ENCODE results near the gene FAM221B. TPM values are rescaled to one million over a fixed set of nuclear protein-coding genes. Genes with fewer than 3 reads are reported as not detected.

Gene FAM221B
- total and polyA plus RNA-seq, 5 donors, result not detected

DNA sequence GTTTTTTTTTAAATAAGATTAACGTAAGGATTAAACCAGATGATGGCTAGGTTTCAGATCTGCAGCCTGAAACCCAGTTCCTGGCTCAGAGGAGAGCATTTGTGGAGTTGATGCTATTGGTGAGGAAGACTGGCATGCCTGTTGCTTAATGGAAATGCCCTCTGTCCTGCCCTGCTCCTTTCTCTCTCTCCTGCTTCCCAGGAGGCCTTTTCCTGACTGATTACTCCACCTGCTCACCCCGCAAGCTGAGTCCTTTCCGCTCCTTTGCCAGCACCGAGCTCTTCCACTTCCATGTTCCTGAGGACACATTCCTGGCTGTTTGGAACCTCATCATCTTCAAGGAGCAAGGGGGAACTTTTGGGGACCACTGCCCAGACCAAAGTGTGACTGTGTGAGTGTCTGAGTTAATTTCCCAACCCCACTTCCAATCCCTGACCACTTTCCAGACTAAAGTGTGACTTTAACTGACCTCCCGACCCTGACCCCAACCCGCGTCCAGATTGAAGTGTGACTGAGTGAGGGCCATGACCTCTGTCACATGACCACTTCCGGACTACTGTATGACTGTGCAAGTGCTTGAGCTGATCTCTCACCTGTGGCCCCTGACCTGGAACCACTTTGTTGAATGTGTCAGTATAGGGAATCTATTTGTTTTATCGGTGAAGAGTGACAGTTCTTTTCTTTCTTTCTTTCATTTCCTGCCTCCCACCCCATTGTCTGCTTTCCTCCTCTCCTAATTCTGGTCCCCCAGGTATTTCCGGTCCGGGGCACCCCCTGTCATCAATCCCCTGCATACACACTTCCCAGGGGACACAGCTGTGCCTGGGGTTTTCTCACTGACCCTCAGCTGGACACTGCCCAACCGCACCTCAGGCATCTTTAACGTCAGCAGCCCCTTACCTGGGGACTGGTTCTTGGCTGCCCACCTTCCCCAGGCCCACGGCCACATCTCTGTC is 6.0 kb upstream of the FAM221B start:
- Histone ChIP-seq H3K4me3 (ENCODE audit: low read length) (no peak overlapping the region), H3K4me1 (ENCODE audit: control insufficient read depth, insufficient read depth, low read length) (peaks cover 15% of the 10 kb centered on the region), H3K27ac (ENCODE audit: low read length) (no peak overlapping the region), H3K27me3 (ENCODE audit: control insufficient read depth, insufficient read depth) (no peaks in the 10 kb centered on the region), H3K9me3 (ENCODE audit: control insufficient read depth, low read length) (no peaks in the 10 kb centered on the region)
- WGBS, result 78% methylated on average over 14 of the region's 14 CpGs
- ATAC-seq (no peak), DNase-seq (no peak)
- intact Hi-C loops (cut with DNase I), result no loop called here

DNA sequence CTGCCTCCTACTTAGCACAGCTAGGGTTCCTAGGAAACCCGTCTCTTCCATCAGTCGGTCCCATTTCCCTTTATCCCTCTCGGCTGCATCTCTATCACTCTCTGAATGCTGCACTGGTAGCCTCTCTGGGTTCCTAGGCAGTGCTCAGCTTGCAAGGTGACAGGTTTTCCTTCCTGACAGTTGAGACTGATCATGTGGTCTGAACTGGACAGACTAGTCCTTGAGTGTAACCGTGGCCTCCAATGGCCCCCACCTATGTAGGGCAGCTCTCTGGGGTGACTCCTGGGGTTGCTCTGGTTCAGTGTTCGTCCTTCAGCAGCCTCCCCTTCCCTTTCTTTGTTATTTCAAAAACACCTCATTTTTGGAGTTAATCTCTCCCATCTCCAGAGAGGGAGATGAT is 4.3 kb upstream of the FAM221B start:
- DNase-seq (no peak), ATAC-seq (no peak)
- no peaks in the 10 kb centered on the region for H3K27me3 ChIP-seq (ENCODE audit: control insufficient read depth, insufficient read depth)
- WGBS, result 80% methylated on average over 5 of the region's 5 CpGs
- no peaks in the 10 kb centered on the region for H3K9me3 ChIP-seq (ENCODE audit: control insufficient read depth, low read length)
- peaks cover 15% of the 10 kb centered on the region for H3K4me1 ChIP-seq (ENCODE audit: control insufficient read depth, insufficient read depth, low read length)
- no peak overlapping the region for H3K27ac ChIP-seq (ENCODE audit: low read length)
- intact Hi-C loops (cut with DNase I), result no loop called here
- no peak overlapping the region for H3K4me3 ChIP-seq (ENCODE audit: low read length)

DNA sequence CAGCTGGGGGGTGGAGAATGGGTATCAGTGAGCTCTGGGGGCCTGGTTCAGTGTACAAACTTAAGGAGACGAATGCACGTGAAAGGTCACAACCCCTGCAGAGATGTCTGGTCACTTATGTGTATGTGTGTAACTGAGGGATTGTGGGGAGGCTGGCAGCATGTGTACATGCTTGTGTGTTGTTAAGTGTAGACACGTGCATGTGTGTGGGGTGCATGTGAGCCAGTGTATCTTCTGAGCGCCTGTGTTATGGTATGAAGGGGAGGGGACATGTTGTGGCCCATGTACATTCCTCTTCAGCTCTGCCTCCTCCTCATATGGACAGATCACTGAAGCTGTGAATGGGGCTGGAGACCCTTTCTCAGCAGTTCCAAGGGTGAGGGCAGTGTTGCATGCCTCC is 2.5 kb upstream of the FAM221B start:
- intact Hi-C loops (cut with DNase I), result no loop called here
- ATAC-seq, result no peak
- no peak for DNase-seq
- H3K9me3 ChIP-seq (ENCODE audit: control insufficient read depth, low read length), result no peaks in the 10 kb centered on the region
- H3K27me3 ChIP-seq (ENCODE audit: control insufficient read depth, insufficient read depth), result no peaks in the 10 kb centered on the region
- H3K4me1 ChIP-seq (ENCODE audit: control insufficient read depth, insufficient read depth, low read length), result peaks cover 15% of the 10 kb centered on the region
- H3K4me3 ChIP-seq (ENCODE audit: low read length), result no peak overlapping the region
- 77% methylated on average over 4 of the region's 4 CpGs for WGBS
- no peak overlapping the region for H3K27ac ChIP-seq (ENCODE audit: low read length)

DNA sequence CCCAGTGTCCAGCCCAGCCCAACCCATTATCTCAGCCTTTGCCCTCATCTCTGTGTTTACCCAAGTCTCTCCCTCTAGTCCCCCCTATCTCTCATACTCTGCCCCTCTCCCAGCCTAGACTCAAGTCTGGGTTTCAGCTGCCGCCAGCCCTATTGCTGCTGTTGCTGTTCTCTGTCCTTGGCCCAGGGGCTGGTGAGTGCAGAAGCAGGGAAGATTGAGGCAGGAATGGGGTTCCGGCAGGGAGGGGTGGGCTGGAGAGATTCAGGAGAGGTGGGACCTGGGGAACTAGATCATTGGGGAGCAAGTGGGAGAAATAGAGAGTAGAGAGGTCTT is 1.2 kb upstream of the FAM221B start:
- 43% methylated on average over 2 of the region's 2 CpGs for WGBS
- intact Hi-C loops (cut with DNase I), result loop anchor here in 2 of 4 donors (1.0 to 10.0 kb wide), 3 partner anchors 16 to 185 kb away; partner anchors contain the start of gene NPR2 (in 1 of the 2)
- H3K4me1 ChIP-seq (ENCODE audit: control insufficient read depth, insufficient read depth, low read length), result peaks cover 15% of the 10 kb centered on the region
- H3K4me3 ChIP-seq (ENCODE audit: low read length), result peak overlapping the region; percentile 77
- H3K27ac ChIP-seq (ENCODE audit: low read length), result peak overlapping the region; percentile 86
- H3K27me3 ChIP-seq (ENCODE audit: control insufficient read depth, insufficient read depth), result no peaks in the 10 kb centered on the region
- ATAC-seq (no peak), DNase-seq (peak in 1 of 3 donors; percentile 68)
- H3K9me3 ChIP-seq (ENCODE audit: control insufficient read depth, low read length), result no peaks in the 10 kb centered on the region

DNA sequence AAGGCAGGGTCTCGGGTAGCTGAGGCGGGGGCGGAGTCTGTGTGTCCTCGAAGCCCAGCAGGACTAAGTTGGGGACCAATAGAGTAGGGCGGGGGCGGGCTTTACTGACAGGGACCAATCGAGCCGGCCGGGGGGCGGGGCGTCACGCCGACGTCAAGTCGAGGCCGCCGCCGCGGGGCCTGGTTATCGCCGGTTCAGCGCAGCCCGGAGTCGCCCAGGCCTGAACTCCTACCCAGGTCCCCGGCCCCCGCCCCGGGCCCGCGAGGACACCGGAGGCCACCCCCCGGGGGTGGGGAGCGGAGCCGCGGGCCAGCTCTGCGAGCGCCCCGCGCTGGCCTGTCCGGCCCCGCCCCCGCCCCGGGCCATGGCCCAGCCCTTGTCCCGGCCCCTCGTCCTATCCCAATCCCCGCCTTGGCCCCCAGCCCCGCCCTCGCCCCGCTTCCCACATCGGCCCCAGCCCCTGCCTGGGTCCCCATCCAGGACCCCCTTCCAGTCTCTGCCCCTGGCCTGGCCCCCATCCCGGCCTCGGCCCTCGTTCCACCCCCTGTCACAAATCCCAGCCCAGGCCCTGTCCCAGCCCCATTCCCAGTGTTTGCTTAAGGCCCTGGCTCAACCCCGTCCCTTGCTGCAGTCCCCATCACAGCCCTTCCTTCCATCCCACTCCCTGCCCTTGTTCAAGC is 692 bp upstream of the FAM221B start, which contains the start of gene TMEM8B:
Gene TMEM8B, plus strand, starts transcription at position 145 of the 680 bp plus-strand sequence. Its CDS starts 220 bp downstream, at position 365.
- DNase-seq (peak; percentile 97 to 100 (median 98)), ATAC-seq (peak; percentile 92)
- WGBS, result 1% methylated on average over 53 of the region's 53 CpGs
- no peaks in the 10 kb centered on the region for H3K27me3 ChIP-seq (ENCODE audit: control insufficient read depth, insufficient read depth)
- no peaks in the 10 kb centered on the region for H3K9me3 ChIP-seq (ENCODE audit: control insufficient read depth, low read length)
- H3K4me3 ChIP-seq (ENCODE audit: low read length), result peak within 1 kb of the TSS; percentile 77
- peak within 1 kb of the TSS; percentile 86 for H3K27ac ChIP-seq (ENCODE audit: low read length)
- H3K4me1 ChIP-seq (ENCODE audit: control insufficient read depth, insufficient read depth, low read length), result peaks cover 13% of the 10 kb centered on the region
- intact Hi-C loops (cut with DNase I), result loop anchor here in 2 of 4 donors (1.0 to 10.0 kb wide), 3 partner anchors 16 to 184 kb away; partner anchors contain the start of gene NPR2 (in 1 of the 2)

DNA sequence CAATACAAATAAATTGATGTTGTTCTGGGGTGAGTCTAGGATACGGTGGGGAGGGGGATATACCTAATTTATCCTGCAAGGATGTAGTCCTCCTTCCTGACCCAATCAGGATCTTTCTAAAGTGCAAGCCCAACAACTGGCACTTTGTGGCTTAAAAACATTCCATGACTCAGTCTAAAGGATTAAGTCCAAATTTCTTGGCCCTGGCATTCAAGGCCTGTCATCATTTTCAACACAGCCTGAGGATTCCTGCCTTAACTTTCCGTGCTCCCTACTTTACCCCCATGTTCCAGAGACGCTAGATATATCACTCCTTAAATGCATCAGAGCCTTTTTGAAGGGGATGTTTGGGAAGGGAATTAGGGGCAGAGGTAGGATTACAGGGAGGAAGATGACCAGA is 1.0 kb downstream of the FAM221B start:
- Histone ChIP-seq H3K27me3 (ENCODE audit: control insufficient read depth, insufficient read depth) (no peaks in the 10 kb centered on the region), H3K4me1 (ENCODE audit: control insufficient read depth, insufficient read depth, low read length) (peaks cover 4% of the 10 kb centered on the region), H3K9me3 (ENCODE audit: control insufficient read depth, low read length) (no peaks in the 10 kb centered on the region), H3K27ac (ENCODE audit: low read length) (no peak overlapping the region), H3K4me3 (ENCODE audit: low read length) (no peak overlapping the region)
- ATAC-seq, result no peak
- intact Hi-C loops (cut with DNase I), result loop anchor here in 2 of 4 donors (2.0 to 10.0 kb wide), 3 partner anchors 35 to 183 kb away; partner anchors contain the start of gene NPR2 (in 1 of the 2)
- 86% methylated on average over 3 of the region's 3 CpGs for WGBS
- no peak for DNase-seq

DNA sequence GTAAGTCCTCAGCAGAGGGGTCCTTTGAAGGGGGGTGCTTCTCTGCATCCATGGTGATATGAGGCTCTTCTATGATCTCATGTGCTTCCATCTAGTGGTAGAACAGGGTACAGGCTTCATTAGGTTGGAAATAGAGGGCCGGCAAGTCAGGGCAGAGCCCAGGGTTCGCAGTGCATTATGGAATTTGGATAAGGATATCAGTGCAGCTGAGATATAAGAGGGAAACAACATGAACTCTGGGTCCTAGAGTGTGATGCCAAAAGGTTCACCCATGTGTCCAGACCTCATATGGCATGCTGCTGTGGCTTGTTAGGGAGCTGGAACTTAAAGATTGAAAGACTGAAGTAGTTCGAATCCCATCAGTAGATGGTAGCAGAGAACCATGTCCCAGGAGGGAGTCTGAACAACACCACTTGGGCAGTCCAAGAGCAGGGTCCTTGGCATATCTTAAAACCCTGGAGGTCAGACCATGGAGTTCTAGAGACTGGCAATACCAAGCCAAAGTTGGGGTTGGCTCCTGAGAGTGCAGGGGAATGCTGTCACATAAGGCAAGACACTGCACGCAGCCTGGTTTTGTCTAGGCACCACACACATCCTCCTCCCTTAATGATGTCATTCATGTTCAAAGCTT is 2.3 kb downstream of the FAM221B start:
- Histone ChIP-seq H3K9me3 (ENCODE audit: control insufficient read depth, low read length) (no peaks in the 10 kb centered on the region), H3K27ac (ENCODE audit: low read length) (no peak overlapping the region), H3K4me1 (ENCODE audit: control insufficient read depth, insufficient read depth, low read length) (peaks cover 3% of the 10 kb centered on the region), H3K27me3 (ENCODE audit: control insufficient read depth, insufficient read depth) (no peaks in the 10 kb centered on the region), H3K4me3 (ENCODE audit: low read length) (no peak overlapping the region)
- DNase-seq (no peak), ATAC-seq (peak; percentile 51 to 63)
- WGBS, result 23% methylated on average over 4 of the region's 4 CpGs
- intact Hi-C loops (cut with DNase I), result loop anchor here in 2 of 4 donors (2.0 to 10.0 kb wide), 3 partner anchors 34 to 181 kb away; partner anchors contain the start of gene NPR2 (in 1 of the 2)

DNA sequence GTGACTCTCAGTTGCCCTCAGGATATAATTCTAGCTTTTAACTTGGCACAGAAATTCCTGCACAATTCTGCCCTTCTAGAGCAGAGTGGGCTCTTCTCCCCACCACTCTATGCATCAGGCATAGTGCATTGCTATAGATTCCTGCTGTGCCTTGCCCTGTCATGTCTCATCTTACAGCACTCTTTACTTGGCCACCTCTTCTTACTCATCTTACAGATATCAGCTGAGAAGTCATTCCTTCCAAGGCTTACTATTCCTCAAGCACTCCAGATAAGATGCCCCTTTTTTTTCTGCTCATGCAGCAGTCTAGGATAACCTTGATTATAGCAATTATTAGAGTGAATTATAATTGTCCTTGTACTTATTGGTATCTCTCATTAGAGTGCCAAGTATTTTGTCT is 5.6 kb downstream of the FAM221B start:
- no peak overlapping the region for H3K27ac ChIP-seq (ENCODE audit: low read length)
- H3K4me3 ChIP-seq (ENCODE audit: low read length), result no peak overlapping the region
- H3K27me3 ChIP-seq (ENCODE audit: control insufficient read depth, insufficient read depth), result no peaks in the 10 kb centered on the region
- intact Hi-C loops (cut with DNase I), result loop anchor here in 1 of 4 donors (10.0 kb wide), 1 partner anchor 178 kb away; no protein-coding TSS in a partner anchor
- H3K4me1 ChIP-seq (ENCODE audit: control insufficient read depth, insufficient read depth, low read length), result no peaks in the 10 kb centered on the region
- ATAC-seq, result no peak
- H3K9me3 ChIP-seq (ENCODE audit: control insufficient read depth, low read length), result no peaks in the 10 kb centered on the region
- no peak for DNase-seq

DNA sequence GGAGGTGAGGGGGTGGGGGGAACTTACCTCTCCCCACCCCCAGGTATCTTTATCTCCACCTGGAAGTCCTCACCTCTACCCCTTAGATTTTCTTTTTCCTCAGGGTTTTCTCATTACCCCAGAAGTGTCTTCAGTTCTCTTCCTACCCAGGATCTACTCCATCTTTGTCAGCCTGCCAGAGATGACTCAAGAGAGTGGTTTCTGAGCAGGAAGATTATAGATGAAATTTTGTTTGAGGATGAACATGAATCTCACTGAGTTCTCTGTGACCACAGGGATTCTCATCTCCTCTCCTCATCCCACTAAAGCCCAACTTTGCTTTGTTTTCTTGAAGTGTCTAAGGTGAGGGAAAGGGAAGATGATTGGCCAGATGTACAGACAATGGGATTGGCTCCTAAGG is 8.5 kb downstream of the FAM221B start:
- Histone ChIP-seq H3K4me3 (ENCODE audit: low read length) (no peak overlapping the region), H3K27ac (ENCODE audit: low read length) (no peak overlapping the region), H3K9me3 (ENCODE audit: control insufficient read depth, low read length) (no peaks in the 10 kb centered on the region), H3K4me1 (ENCODE audit: control insufficient read depth, insufficient read depth, low read length) (no peaks in the 10 kb centered on the region), H3K27me3 (ENCODE audit: control insufficient read depth, insufficient read depth) (no peaks in the 10 kb centered on the region)
- intact Hi-C loops (cut with DNase I), result loop anchor here in 1 of 4 donors (10.0 kb wide), 1 partner anchor 175 kb away; no protein-coding TSS in a partner anchor
- ATAC-seq (no peak), DNase-seq (no peak)

DNA sequence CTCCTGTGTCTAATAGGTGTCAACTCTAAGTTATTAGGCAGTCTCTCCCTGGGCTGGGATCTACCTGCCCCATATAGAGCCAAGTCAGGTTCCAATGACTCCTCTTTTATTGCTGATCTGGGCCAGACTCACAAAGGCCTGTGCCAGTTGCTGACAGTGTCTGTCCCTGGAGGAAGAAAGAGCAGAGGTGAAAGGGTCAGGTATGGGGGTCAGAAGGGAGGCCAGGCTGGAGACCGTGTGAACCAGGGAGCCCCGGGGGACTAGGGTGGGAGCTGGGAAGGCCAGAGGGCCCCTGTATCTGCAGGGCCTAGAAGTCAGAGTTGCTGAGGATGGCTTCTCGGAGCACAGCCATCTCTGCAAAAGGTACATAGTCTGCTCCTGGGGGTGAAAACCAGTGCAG is 10.2 kb downstream of the FAM221B start:
- Histone ChIP-seq H3K9me3 (ENCODE audit: control insufficient read depth, low read length) (no peaks in the 10 kb centered on the region), H3K27me3 (ENCODE audit: control insufficient read depth, insufficient read depth) (no peaks in the 10 kb centered on the region), H3K27ac (ENCODE audit: low read length) (no peak overlapping the region), H3K4me3 (ENCODE audit: low read length) (no peak overlapping the region), H3K4me1 (ENCODE audit: control insufficient read depth, insufficient read depth, low read length) (peaks cover 8% of the 10 kb centered on the region)
- ATAC-seq (no peak), DNase-seq (no peak)
- intact Hi-C loops (cut with DNase I), result no loop called here
- WGBS, result 84% methylated on average over 3 of the region's 3 CpGs

All from right cardiac atrium (tissue), 5 donors.